Adrenal gland (tissue), 5 donors: Measurements from ENCODE around the gene PIEZO1.

Experiments used
- CTCF ChIP-seq, 6 experiments: fragments of 450-650 bp in 4 of 6; fragments of 200-600 bp in 2 of 6; sonication (generic) in 1 of 6; IDR thresholded peaks; 1 replicate in 5 of 6; 2 replicates in 1 of 6; pipeline versions ENCODE4 v1.5.1 to v1.8.0; 2016 to 2021; ENCODE audit warnings: antibody characterized with exemption in 6 of 6, mild to moderate bottlenecking in 2 of 6, moderate library complexity in 1 of 6
- POLR2A ChIP-seq, 2 donors: fragments of 450-650 bp; IDR thresholded peaks; one replicate each; pipeline ENCODE4 v1.6.1; 2017; ENCODE audit warnings: antibody characterized with exemption in 2 of 2, mild to moderate bottlenecking in 2 of 2, moderate library complexity in 1 of 2
- donor health status: DM: no; HTN: no; CAD: no.

- TF ChIP-seq CTCF (IDR thresholded peaks at IDR 0.05): no peak
- no peak for TF ChIP-seq POLR2A (IDR thresholded peaks at IDR 0.05)
Observed at GRCh38 chr16:88691924-88692560, 93.0 kb downstream of the PIEZO1 start.
